A673 (cell line): Measurements from ENCODE around the gene CD244. TPM values are rescaled to one million over a fixed set of nuclear protein-coding genes. Genes with fewer than 3 reads are reported as not detected.

ENCODE experiments used
- BruUV-seq: library from RNA; stranded (reverse); fragments of 400-500 nt; replicated peaks from 2 replicates; lab custom pipeline; 2021; lab: Mats Ljungman, UMichigan
- CTCF ChIA-PET: fragments of 300-600 bp; sonication (Branson Sonifier 250); formaldehyde crosslinking; loops from one replicate; lab custom pipeline; 2022; ENCODE audit warnings: antibody characterized with exemption; lab: Charles Lee
- POLR2A ChIA-PET: fragments of 300-600 bp; sonication (Branson Sonifier 250); formaldehyde crosslinking; loops from one replicate; lab custom pipeline; 2022; ENCODE audit warnings: antibody characterized with exemption; ENCODE audit not compliant: low non-redundant PET; lab: Charles Lee
- DNase-seq: peaks from one replicate; pipeline ENCODE4 v3.0.0-alpha.2; 2015; ENCODE audit warnings: low spot score
- H3K27ac ChIP-seq: fragments of 200-600 bp; sonication (generic); 2 replicates; pipeline ENCODE4 v1.5.1; 2016; ENCODE audit warnings: mixed run types, low read depth, mild to moderate bottlenecking, mixed read lengths, antibody characterized with exemption, low read length; ENCODE audit not compliant: poor library complexity, severe bottlenecking
- H3K27me3 ChIP-seq: fragments of 200-600 bp; sonication (generic); replicated peaks from 2 replicates; pipeline ENCODE4 v1.6.1; 2017; ENCODE audit warnings: mixed run types, low read depth, mild to moderate bottlenecking, mixed read lengths, antibody characterized with exemption, low read length; ENCODE audit not compliant: insufficient read depth, poor library complexity
- H3K36me3 ChIP-seq: fragments of 200-600 bp; sonication (generic); 2 replicates; pipeline ENCODE4 v1.6.1; 2016; ENCODE audit warnings: mixed run types, mild to moderate bottlenecking, mixed read lengths, antibody characterized with exemption, low read length; ENCODE audit not compliant: insufficient read depth, poor library complexity, severe bottlenecking
- H3K4me1 ChIP-seq: fragments of 200-600 bp; sonication (generic); 2 replicates; pipeline ENCODE4 v1.6.1; 2017; ENCODE audit warnings: mixed run types, mild to moderate bottlenecking, mixed read lengths, antibody characterized with exemption, low read length; ENCODE audit not compliant: insufficient read depth, poor library complexity, severe bottlenecking
- H3K4me3 ChIP-seq: fragments of 200-600 bp; sonication (generic); 2 replicates; pipeline ENCODE4 v1.5.1; 2016; ENCODE audit warnings: low read depth, mixed run types, mild to moderate bottlenecking, mixed read lengths, low read length; ENCODE audit not compliant: poor library complexity, severe bottlenecking
- H3K9me3 ChIP-seq: fragments of 200-600 bp; sonication (generic); 2 replicates; pipeline ENCODE4 v1.6.1; 2016; ENCODE audit warnings: mixed run types, low read depth, mild to moderate bottlenecking, mixed read lengths, antibody characterized with exemption, low read length; ENCODE audit not compliant: poor library complexity, severe bottlenecking
- CTCF ChIP-seq: fragments of 300-800, 200-600 bp; sonication (generic); conservative IDR thresholded peaks from 2 replicates; pipeline ENCODE4 v1.5.1; 2017; ENCODE audit warnings: low read depth, mild to moderate bottlenecking, antibody characterized with exemption, low read length, moderate library complexity, mixed read lengths
- EZH2 ChIP-seq: fragments of 200-600 bp; sonication (generic); IDR thresholded peaks from 2 replicates; pipeline ENCODE4 v1.6.1; 2017; ENCODE audit warnings: borderline replicate concordance, low read depth, mild to moderate bottlenecking, mixed read lengths, antibody characterized with exemption, low read length; ENCODE audit not compliant: poor library complexity, severe bottlenecking
- intact Hi-C: fragments of 100-400 bp; cut with micrococcal nuclease; formaldehyde crosslinking; loops from one replicate; pipeline ENCODE4 v1.10.0; 2022; ENCODE audit not compliant: unreplicated experiment
- total RNA-seq: library from RNA; stranded (reverse); gene quantifications from 2 replicates; pipeline ENCODE4 v1.2.3, GENCODE V29; 2021

The CD244 gene
- total RNA-seq, 1 experiment from 2014 or later, result not detected

GRCh38 chr1:160844447-160845232 lies 18.0 kb downstream of the CD244 start:
- H3K27ac ChIP-seq, result no peak overlapping the region
- no peak for TF ChIP-seq EZH2
- no peak for TF ChIP-seq CTCF
- intact Hi-C loops, result no loop called here
- no peak for DNase-seq
- H3K27me3 ChIP-seq, result peaks cover 14% of the 10 kb centered on the region
- BruUV-seq, result no TSS peak
- no peaks in the 10 kb centered on the region for H3K4me1 ChIP-seq
- ChIA-PET POLR2A (no interaction called here), CTCF (no interaction called here)
- no peaks in the 10 kb centered on the region for H3K36me3 ChIP-seq
- no peak overlapping the region for H3K4me3 ChIP-seq
- no peaks in the 10 kb centered on the region for H3K9me3 ChIP-seq

GRCh38 chr1:160841079-160841478 lies 21.6 kb downstream of the CD244 start:
- Histone ChIP-seq H3K4me1 (no peaks in the 10 kb centered on the region), H3K36me3 (no peaks in the 10 kb centered on the region), H3K9me3 (no peaks in the 10 kb centered on the region), H3K27ac (no peak overlapping the region), H3K27me3 (no peaks in the 10 kb centered on the region), H3K4me3 (no peak overlapping the region)
- BruUV-seq, result no TSS peak
- DNase-seq, result no peak
- POLR2A ChIA-PET, result no interaction called here
- intact Hi-C loops, result no loop called here
- TF ChIP-seq CTCF (no peak), EZH2 (no peak)
- CTCF ChIA-PET, result no interaction called here

GRCh38 chr1:160839746-160840145 lies 22.9 kb downstream of the CD244 start:
- Histone ChIP-seq H3K9me3 (no peaks in the 10 kb centered on the region), H3K27me3 (no peaks in the 10 kb centered on the region), H3K4me3 (no peak overlapping the region), H3K36me3 (no peaks in the 10 kb centered on the region), H3K4me1 (no peaks in the 10 kb centered on the region), H3K27ac (no peak overlapping the region)
- DNase-seq, result no peak
- TF ChIP-seq CTCF (no peak), EZH2 (no peak)
- intact Hi-C loops, result no loop called here
- ChIA-PET POLR2A (no interaction called here), CTCF (no interaction called here)
- BruUV-seq, result no TSS peak
